ENCODE data around the gene NCOA3. TPM values are rescaled to one million over a fixed set of nuclear protein-coding genes. Genes with fewer than 3 reads are reported as not detected.
A peak's percentile ranks its signal among the peaks of the same experiment; 100 is the strongest.

Gene NCOA3
- total RNA-seq, 1 experiment from 2014 or later = 96.7 TPM

DNA sequence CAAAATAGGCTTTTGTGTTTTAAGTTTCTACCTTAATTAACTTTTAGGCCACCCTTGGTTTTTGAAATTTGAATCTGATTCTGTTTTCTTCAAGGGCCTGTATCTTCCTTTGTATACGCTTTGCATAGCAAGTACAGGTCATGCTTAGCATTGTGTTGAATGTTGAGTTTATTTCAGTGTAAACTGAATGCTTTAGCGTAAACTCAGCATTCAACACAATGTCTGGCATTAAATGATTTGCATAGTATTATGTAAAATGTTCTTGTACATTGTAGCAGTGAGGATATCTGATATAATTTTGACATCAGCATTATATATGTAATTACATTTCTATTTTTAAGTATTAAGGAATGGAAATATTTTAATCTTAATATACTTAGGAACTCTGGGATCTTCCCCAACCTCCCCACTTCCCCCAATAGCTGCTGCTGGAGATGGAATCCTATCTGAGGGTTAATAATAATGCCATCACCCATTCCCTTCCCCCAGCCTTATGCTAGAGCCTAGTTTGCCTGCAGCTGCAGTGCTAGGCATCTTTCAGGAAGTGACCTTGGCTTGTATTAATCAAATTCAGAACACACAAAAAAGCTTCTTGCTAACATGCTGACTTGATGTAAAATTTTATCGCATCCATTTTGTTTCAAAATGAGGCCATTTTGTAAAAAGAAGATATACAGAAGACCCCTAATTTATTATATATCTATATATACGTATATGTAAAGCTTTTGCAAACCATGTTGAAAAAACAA lies 73.1 kb downstream of the NCOA3 start:
- TF ChIP-seq, protein P1, sequence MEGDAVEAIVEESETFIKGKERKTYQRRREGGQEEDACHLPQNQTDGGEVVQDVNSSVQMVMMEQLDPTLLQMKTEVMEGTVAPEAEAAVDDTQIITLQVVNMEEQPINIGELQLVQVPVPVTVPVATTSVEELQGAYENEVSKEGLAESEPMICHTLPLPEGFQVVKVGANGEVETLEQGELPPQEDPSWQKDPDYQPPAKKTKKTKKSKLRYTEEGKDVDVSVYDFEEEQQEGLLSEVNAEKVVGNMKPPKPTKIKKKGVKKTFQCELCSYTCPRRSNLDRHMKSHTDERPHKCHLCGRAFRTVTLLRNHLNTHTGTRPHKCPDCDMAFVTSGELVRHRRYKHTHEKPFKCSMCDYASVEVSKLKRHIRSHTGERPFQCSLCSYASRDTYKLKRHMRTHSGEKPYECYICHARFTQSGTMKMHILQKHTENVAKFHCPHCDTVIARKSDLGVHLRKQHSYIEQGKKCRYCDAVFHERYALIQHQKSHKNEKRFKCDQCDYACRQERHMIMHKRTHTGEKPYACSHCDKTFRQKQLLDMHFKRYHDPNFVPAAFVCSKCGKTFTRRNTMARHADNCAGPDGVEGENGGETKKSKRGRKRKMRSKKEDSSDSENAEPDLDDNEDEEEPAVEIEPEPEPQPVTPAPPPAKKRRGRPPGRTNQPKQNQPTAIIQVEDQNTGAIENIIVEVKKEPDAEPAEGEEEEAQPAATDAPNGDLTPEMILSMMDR (IDR thresholded peaks at IDR 0.05; ENCODE audit: insufficient read depth in 1 of 2, low read depth in 1 of 2, low read length in 1 of 2, severe bottlenecking in 1 of 2, unreplicated experiment in 1 of 2) = no peak
- Mint-ChIP-seq H3K27ac (ENCODE audit: unreplicated experiment) (no peak overlapping the region), H3K36me3 (ENCODE audit: insufficient read depth, unreplicated experiment) (peaks cover 29% of the 10 kb centered on the region), H3K4me1 (ENCODE audit: low read depth, unreplicated experiment) (peaks cover 43% of the 10 kb centered on the region), H3K9me3 (ENCODE audit: unreplicated experiment) (no peaks in the 10 kb centered on the region), H3K27me3 (ENCODE audit: insufficient read depth, unreplicated experiment) (no peaks in the 10 kb centered on the region), H3K4me3 (ENCODE audit: unreplicated experiment) (no peak overlapping the region)
- ChIA-PET POLR2A (interaction anchor here (0.6 kb wide), 1 partner anchor 1640 kb away, joined by 3 read pairs; no protein-coding TSS in a partner anchor), CTCF (no interaction called here)
- intact Hi-C loops (cut with micrococcal nuclease; ENCODE audit: unreplicated experiment) = no loop called here
- peaks cover 1% of the 10 kb centered on the region; the same call in 1 of the 2 replicates for H3K36me3 ChIP-seq (ENCODE audit: control insufficient read depth, insufficient read depth, low read length)
- H3K4me1 ChIP-seq = peaks cover 39% of the 10 kb centered on the region
- H3K4me3 ChIP-seq (ENCODE audit: low read depth, low read length) = no peak overlapping the region
- no peak for DNase-seq
- no TSS peak for BruUV-seq (replicated peaks)
- H3K27me3 ChIP-seq (replicated peaks; ENCODE audit: control insufficient read depth, insufficient read depth, low read length) = no peaks in the 10 kb centered on the region
- H3K9me3 ChIP-seq = no peaks in the 10 kb centered on the region

DNA sequence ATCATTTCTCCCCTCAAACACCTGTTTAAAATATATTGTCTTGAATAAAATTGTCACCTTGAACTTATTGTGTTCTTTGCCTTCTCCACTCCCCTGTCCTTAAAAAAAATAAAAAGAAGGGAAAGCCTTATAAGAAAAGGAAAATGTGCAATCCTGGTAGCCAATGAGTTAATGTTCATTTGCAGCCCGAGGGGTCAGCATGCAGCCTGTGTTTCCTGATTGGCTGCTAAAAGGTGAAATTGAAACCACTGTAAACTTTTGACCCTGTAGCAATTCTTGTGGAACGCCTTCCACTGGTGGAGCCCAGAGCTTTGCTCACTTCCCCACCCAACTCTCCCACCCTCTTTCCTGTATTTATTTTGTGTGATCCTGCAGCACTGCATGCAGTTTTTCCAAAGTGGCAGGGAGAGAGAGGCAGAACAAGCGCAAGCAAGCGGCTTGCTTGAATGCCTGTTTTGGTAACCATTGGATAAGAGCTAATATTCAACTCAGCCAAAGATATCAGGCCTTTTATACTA lies 74.9 kb downstream of the NCOA3 start:
- intact Hi-C loops (cut with micrococcal nuclease; ENCODE audit: unreplicated experiment) = loop anchor here (2.0 kb wide), 2 partner anchors 36 to 122 kb away; no protein-coding TSS in a partner anchor
- H3K4me1 Mint-ChIP-seq (ENCODE audit: low read depth, unreplicated experiment) = peaks cover 43% of the 10 kb centered on the region
- H3K4me3 ChIP-seq (ENCODE audit: low read depth, low read length) = peak overlapping the region; percentile 8
- DNase-seq = peak; percentile 88 to 93
- TF ChIP-seq, protein P1 (IDR thresholded peaks at IDR 0.05; ENCODE audit: insufficient read depth in 1 of 2, low read depth in 1 of 2, low read length in 1 of 2, severe bottlenecking in 1 of 2, unreplicated experiment in 1 of 2) = peak in 1 of 2 experiments; percentile 4
- no peaks in the 10 kb centered on the region for H3K9me3 ChIP-seq
- peaks cover 39% of the 10 kb centered on the region for H3K4me1 ChIP-seq
- H3K9me3 Mint-ChIP-seq (ENCODE audit: unreplicated experiment) = no peaks in the 10 kb centered on the region
- ChIA-PET CTCF (interaction anchor here (0.5 to 1.2 kb wide), 7 partner anchors 35 to 380 kb away, joined by 3 to 5 read pairs (median 3); no protein-coding TSS in a partner anchor), POLR2A (interaction anchor here (0.5 to 1.2 kb wide), 6 partner anchors 47 to 219 kb away, joined by 3 to 8 read pairs (median 4); no protein-coding TSS in a partner anchor)
- H3K27me3 ChIP-seq (replicated peaks; ENCODE audit: control insufficient read depth, insufficient read depth, low read length) = no peaks in the 10 kb centered on the region
- H3K27me3 Mint-ChIP-seq (ENCODE audit: insufficient read depth, unreplicated experiment) = no peaks in the 10 kb centered on the region
- peaks cover 16% of the 10 kb centered on the region for H3K36me3 Mint-ChIP-seq (ENCODE audit: insufficient read depth, unreplicated experiment)
- BruUV-seq (replicated peaks) = no TSS peak
- H3K4me3 Mint-ChIP-seq (ENCODE audit: unreplicated experiment) = peak overlapping the region; percentile 53
- no peaks in the 10 kb centered on the region for H3K36me3 ChIP-seq (ENCODE audit: control insufficient read depth, insufficient read depth, low read length)
- peak overlapping the region; percentile 11 for H3K27ac Mint-ChIP-seq (ENCODE audit: unreplicated experiment)

DNA sequence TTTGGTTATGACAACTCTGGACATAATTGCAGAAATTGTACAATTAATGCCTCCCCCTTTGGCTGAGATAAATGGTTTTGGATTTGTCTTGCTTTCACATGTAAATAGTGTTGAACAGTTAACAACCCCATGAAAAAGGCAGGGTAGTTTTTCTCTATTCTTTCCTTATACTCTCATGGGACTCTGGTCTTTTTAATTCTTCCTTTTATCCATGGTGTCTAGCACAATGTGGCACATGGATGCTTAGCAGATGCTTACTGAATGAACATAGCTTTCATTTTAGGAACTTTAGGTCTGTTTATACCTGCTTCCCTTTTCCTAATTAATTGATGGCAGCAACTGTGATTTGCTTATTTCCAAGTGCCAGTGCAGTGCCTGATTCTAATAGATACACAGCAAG lies 75.6 kb downstream of the NCOA3 start:
- ChIA-PET CTCF (interaction anchor here (0.7 to 1.2 kb wide), 5 partner anchors 42 to 381 kb away, joined by 3 to 5 read pairs (median 3); no protein-coding TSS in a partner anchor), POLR2A (interaction anchor here (0.5 to 1.2 kb wide), 4 partner anchors 47 to 220 kb away, joined by 3 to 8 read pairs (median 4); no protein-coding TSS in a partner anchor)
- no peaks in the 10 kb centered on the region for H3K27me3 Mint-ChIP-seq (ENCODE audit: insufficient read depth, unreplicated experiment)
- TF ChIP-seq, protein P1 (IDR thresholded peaks at IDR 0.05; ENCODE audit: insufficient read depth in 1 of 2, low read depth in 1 of 2, low read length in 1 of 2, severe bottlenecking in 1 of 2, unreplicated experiment in 1 of 2) = no peak
- H3K4me1 Mint-ChIP-seq (ENCODE audit: low read depth, unreplicated experiment) = peaks cover 39% of the 10 kb centered on the region
- Histone ChIP-seq H3K36me3 (ENCODE audit: control insufficient read depth, insufficient read depth, low read length) (no peaks in the 10 kb centered on the region), H3K4me3 (ENCODE audit: low read depth, low read length) (no peak overlapping the region), H3K27me3 (replicated peaks; ENCODE audit: control insufficient read depth, insufficient read depth, low read length) (no peaks in the 10 kb centered on the region), H3K9me3 (no peaks in the 10 kb centered on the region), H3K4me1 (peaks cover 39% of the 10 kb centered on the region)
- peak overlapping the region; percentile 53 for H3K4me3 Mint-ChIP-seq (ENCODE audit: unreplicated experiment)
- H3K27ac Mint-ChIP-seq (ENCODE audit: unreplicated experiment) = no peak overlapping the region
- BruUV-seq (replicated peaks) = no TSS peak
- H3K36me3 Mint-ChIP-seq (ENCODE audit: insufficient read depth, unreplicated experiment) = peaks cover 9% of the 10 kb centered on the region
- no peak for DNase-seq
- no peaks in the 10 kb centered on the region for H3K9me3 Mint-ChIP-seq (ENCODE audit: unreplicated experiment)
- intact Hi-C loops (cut with micrococcal nuclease; ENCODE audit: unreplicated experiment) = loop anchor here (2.0 kb wide), 2 partner anchors 37 to 123 kb away; no protein-coding TSS in a partner anchor
